Gastroesophageal sphincter (tissue), 4 donors: ENCODE results near the gene ARHGAP42. TPM values are rescaled to one million over a fixed set of nuclear protein-coding genes. Genes with fewer than 3 reads are reported as not detected.

ENCODE experiments used
- ATAC-seq: fragments of 150-250 bp; one replicate; pipeline ENCODE4 v1.9.1; 2016; ENCODE audit warnings: mild to moderate bottlenecking, moderate library complexity
- H3K27ac ChIP-seq, 4 donors: fragments of 200-600 bp; sonication (generic) in 3 of 4; 1 replicate in 3 of 4; 2 replicates in 1 of 4; pipeline ENCODE4 v1.5.1; 2016 to 2019
- H3K27me3 ChIP-seq: fragments of 200-600 bp; sonication (generic); one replicate; pipeline ENCODE4 v1.5.1; 2019
- H3K36me3 ChIP-seq, 2 donors: fragments of 200-600 bp; sonication (generic); one replicate each; pipeline ENCODE4 v1.5.1; 2019; ENCODE audit warnings: control low read depth in 1 of 2
- H3K4me1 ChIP-seq, 3 donors: fragments of 200-600 bp; sonication (generic); 1 replicate in 2 of 3; 2 replicates in 1 of 3; pipeline ENCODE4 v1.5.1; 2016 to 2019; ENCODE audit warnings: control low read depth in 2 of 3
- H3K4me3 ChIP-seq, 2 donors: fragments of 200-600 bp; sonication (generic); one replicate each; pipeline ENCODE4 v1.5.1; 2019; ENCODE audit warnings: mild to moderate bottlenecking in 1 of 2, moderate library complexity in 1 of 2
- H3K9me3 ChIP-seq, 3 donors: fragments of 200-600 bp; sonication (generic); one replicate each; pipeline ENCODE4 v1.5.1; 2017 to 2019; ENCODE audit warnings: control low read depth in 2 of 3
- CTCF ChIP-seq, 4 experiments: fragments of 200-600 bp in 2 of 4; fragments of 450-650 bp in 2 of 4; sonication (generic) in 1 of 4; IDR thresholded peaks; one replicate each; pipeline ENCODE4 v1.5.1; 2017 to 2019; ENCODE audit warnings: antibody characterized with exemption in 4 of 4, mild to moderate bottlenecking in 2 of 4, moderate library complexity in 2 of 4
- EP300 ChIP-seq: sonication (generic); formaldehyde crosslinking; IDR thresholded peaks from one replicate; pipeline ENCODE4 v1.6.1; 2017; ENCODE audit warnings: antibody characterized with exemption, mild to moderate bottlenecking
- POLR2A ChIP-seq, 2 donors: fragments of 450-650 bp; IDR thresholded peaks; one replicate each; pipeline ENCODE4 v1.6.1; 2017; ENCODE audit warnings: antibody characterized with exemption in 2 of 2, mild to moderate bottlenecking in 2 of 2, moderate library complexity in 1 of 2
- POLR2AphosphoS5 ChIP-seq: sonication (generic); formaldehyde crosslinking; IDR thresholded peaks from one replicate; pipeline ENCODE4 v1.6.1; 2017; ENCODE audit warnings: antibody characterized with exemption
- WGBS, 2 donors: methylation state at CpG; one replicate each; pipeline ENCODE4 v1.1.5; 2018; ENCODE audit warnings: low coverage in 1 of 2; 5-methylcytosine and 5-hydroxymethylcytosine counted together
- total RNA-seq, 4 donors: library from RNA; depleted of rRNA; stranded (reverse); fragments of >200 nt; gene quantifications; one replicate each; pipeline ENCODE4 v1.1.0, GENCODE V29; 2016

Gene ARHGAP42
- total RNA-seq, 4 donors from 2014 or later, result 6.3 to 29.1 (median 9.9) TPM

GRCh38 chr11:100752371-100753171 is 65.5 kb downstream of the ARHGAP42 start:
- no peak overlapping the region for H3K4me3 ChIP-seq
- H3K36me3 ChIP-seq, result no peaks in the 10 kb centered on the region
- peaks cover 0 to 7% (median 0%) of the 10 kb centered on the region in 3 donors for H3K4me1 ChIP-seq
- H3K27me3 ChIP-seq, result no peaks in the 10 kb centered on the region
- H3K27ac ChIP-seq, result no peak overlapping the region
- peaks cover 0 to 17% (median 0%) of the 10 kb centered on the region in 3 donors for H3K9me3 ChIP-seq
- ATAC-seq, result no peak
- 93% methylated on average over 4 of the region's 5 CpGs; no CpG with 5 or more reads in 1 of the 2 donors for WGBS, 2 donors
- TF ChIP-seq EP300 (no peak), POLR2AphosphoS5 (no peak), POLR2A (IDR thresholded peaks at IDR 0.05) (no peak), CTCF (IDR thresholded peaks at IDR 0.05) (no peak)

GRCh38 chr11:100753172-100753543 is 66.1 kb downstream of the ARHGAP42 start:
- Histone ChIP-seq H3K27ac (no peak overlapping the region), H3K36me3 (no peaks in the 10 kb centered on the region), H3K9me3 (peaks cover 0 to 17% (median 0%) of the 10 kb centered on the region in 3 donors), H3K4me1 (peaks cover 0 to 7% (median 0%) of the 10 kb centered on the region in 3 donors), H3K27me3 (no peaks in the 10 kb centered on the region), H3K4me3 (no peak overlapping the region)
- no peak for ATAC-seq
- TF ChIP-seq EP300 (no peak), POLR2AphosphoS5 (no peak), CTCF (IDR thresholded peaks at IDR 0.05) (no peak), POLR2A (IDR thresholded peaks at IDR 0.05) (no peak)
- WGBS, 2 donors, result 72 to 100% methylated on average over 1 to 2 of the region's 4 CpGs

- 0 to 65% methylated on average over 1 to 4 of the region's 4 CpGs for WGBS, 2 donors
- H3K27ac ChIP-seq, result no peak overlapping the region
- no peak for ATAC-seq
Measured at GRCh38 chr11:100753571-100753970, 66.5 kb downstream of the ARHGAP42 start.

GRCh38 chr11:100756559-100756958 is 69.5 kb downstream of the ARHGAP42 start:
- TF ChIP-seq POLR2AphosphoS5 (no peak), CTCF (IDR thresholded peaks at IDR 0.05) (no peak), EP300 (no peak)
- Histone ChIP-seq H3K4me1 (peaks cover 0 to 9% (median 0%) of the 10 kb centered on the region in 3 donors), H3K36me3 (no peaks in the 10 kb centered on the region), H3K27ac (no peak overlapping the region), H3K27me3 (no peaks in the 10 kb centered on the region), H3K9me3 (no peaks in the 10 kb centered on the region), H3K4me3 (no peak overlapping the region)
- ATAC-seq, result no peak
- WGBS, 2 donors, result 42 to 54% methylated on average over 2 of the region's 2 CpGs

More at GRCh38 chr11:100753571-100753970, 66.5 kb downstream of the ARHGAP42 start:
- H3K36me3 ChIP-seq, result no peaks in the 10 kb centered on the region
- no peak for TF ChIP-seq POLR2AphosphoS5
- TF ChIP-seq EP300, result no peak
- no peak for TF ChIP-seq CTCF (IDR thresholded peaks at IDR 0.05)
- TF ChIP-seq POLR2A (IDR thresholded peaks at IDR 0.05), result no peak
- H3K4me3 ChIP-seq, result no peak overlapping the region
- peaks cover 0 to 17% (median 0%) of the 10 kb centered on the region in 3 donors for H3K9me3 ChIP-seq
- no peaks in the 10 kb centered on the region for H3K27me3 ChIP-seq
- peaks cover 0 to 7% (median 0%) of the 10 kb centered on the region in 3 donors for H3K4me1 ChIP-seq

- ATAC-seq, result no peak
- WGBS, 2 donors, result 29 to 63% methylated on average over 1 of the region's 1 CpG
- no peak overlapping the region for H3K27ac ChIP-seq
Measured at GRCh38 chr11:100757646-100758045, 70.6 kb downstream of the ARHGAP42 start.

More at GRCh38 chr11:100757646-100758045, 70.6 kb downstream of the ARHGAP42 start:
- Histone ChIP-seq H3K9me3 (no peaks in the 10 kb centered on the region), H3K27me3 (no peaks in the 10 kb centered on the region), H3K4me3 (no peak overlapping the region), H3K36me3 (no peaks in the 10 kb centered on the region), H3K4me1 (peaks cover 0 to 15% (median 0%) of the 10 kb centered on the region in 3 donors)
- TF ChIP-seq EP300 (no peak), POLR2A (IDR thresholded peaks at IDR 0.05) (no peak), CTCF (IDR thresholded peaks at IDR 0.05) (no peak), POLR2AphosphoS5 (no peak)
